B cell (primary cell): ENCODE results near the gene PRR23E.

Source experiments
- EZH2 ChIP-seq: IDR thresholded peaks from 2 replicates; pipeline ENCODE4 v1.6.1; 2012; ENCODE audit warnings: borderline replicate concordance, low read depth, mild to moderate bottlenecking, moderate library complexity, low read length; ENCODE audit not compliant: insufficient read depth, poor library complexity, severe bottlenecking
- TF ChIP-seq, protein P1 (sequence below): fragments of 200-600 bp; IDR thresholded peaks from one replicate; pipeline ENCODE4 v1.8.0; 2022; ENCODE audit warnings: antibody characterized with exemption, mild to moderate bottlenecking

DNA sequence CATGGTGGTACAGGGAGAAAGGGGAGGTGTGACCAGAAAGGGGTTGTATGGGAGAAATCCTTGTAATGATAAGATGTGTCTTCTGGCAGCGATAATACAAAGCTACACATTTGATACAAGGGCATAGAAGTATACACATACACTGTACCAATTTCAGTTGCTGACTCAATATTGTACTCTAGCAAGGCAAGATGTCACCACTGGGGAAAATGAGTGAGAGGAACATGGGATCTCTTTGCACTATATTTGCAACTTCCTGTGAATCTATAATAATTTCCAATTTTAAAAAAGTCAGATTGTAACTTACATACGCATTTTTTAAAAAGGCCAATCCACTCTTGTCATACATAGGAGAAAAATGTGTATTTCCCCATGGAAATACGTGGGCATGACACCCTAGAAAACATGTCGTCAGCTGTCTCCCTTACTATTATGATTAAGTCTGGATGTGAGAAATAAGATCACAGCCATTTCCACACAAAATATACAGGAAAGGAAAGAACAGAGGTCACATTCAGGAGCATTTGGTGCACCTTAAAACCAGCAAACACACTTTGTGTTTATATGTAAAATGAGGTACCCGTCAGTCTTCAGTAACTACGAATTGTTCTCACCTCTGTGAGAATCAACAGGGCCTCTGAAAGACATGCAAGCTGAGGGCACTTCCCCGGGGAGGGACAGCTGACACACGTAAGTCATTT lies 22.9 kb downstream of the PRR23E start:
- TF ChIP-seq, protein P1, sequence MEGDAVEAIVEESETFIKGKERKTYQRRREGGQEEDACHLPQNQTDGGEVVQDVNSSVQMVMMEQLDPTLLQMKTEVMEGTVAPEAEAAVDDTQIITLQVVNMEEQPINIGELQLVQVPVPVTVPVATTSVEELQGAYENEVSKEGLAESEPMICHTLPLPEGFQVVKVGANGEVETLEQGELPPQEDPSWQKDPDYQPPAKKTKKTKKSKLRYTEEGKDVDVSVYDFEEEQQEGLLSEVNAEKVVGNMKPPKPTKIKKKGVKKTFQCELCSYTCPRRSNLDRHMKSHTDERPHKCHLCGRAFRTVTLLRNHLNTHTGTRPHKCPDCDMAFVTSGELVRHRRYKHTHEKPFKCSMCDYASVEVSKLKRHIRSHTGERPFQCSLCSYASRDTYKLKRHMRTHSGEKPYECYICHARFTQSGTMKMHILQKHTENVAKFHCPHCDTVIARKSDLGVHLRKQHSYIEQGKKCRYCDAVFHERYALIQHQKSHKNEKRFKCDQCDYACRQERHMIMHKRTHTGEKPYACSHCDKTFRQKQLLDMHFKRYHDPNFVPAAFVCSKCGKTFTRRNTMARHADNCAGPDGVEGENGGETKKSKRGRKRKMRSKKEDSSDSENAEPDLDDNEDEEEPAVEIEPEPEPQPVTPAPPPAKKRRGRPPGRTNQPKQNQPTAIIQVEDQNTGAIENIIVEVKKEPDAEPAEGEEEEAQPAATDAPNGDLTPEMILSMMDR, result no peak
- TF ChIP-seq EZH2, result no peak
